Activated CD4-positive, alpha-beta T cell treated with anti-CD3 and anti-CD28 coated beads for 1 hour (primary cell): ENCODE measurements around the gene HMCN2.

Source experiments
- DNase-seq: peaks from one replicate; pipeline ENCODE4 v3.0.0-alpha.2; 2020

Gene HMCN2

GRCh38 chr9:130437011-130437789, 171.6 kb downstream of the HMCN2 start:
- DNase-seq, result no peak

- no peak for DNase-seq
These were observed 172.9 kb downstream of the HMCN2 start for GRCh38 chr9:130438382-130438981.

GRCh38 chr9:130441031-130441430, 175.5 kb downstream of the HMCN2 start:
- no peak for DNase-seq

- no peak for DNase-seq
These were observed 177.3 kb downstream of the HMCN2 start for GRCh38 chr9:130442746-130443455.

- DNase-seq, result no peak
These were observed 177.9 kb downstream of the HMCN2 start for GRCh38 chr9:130443456-130443801.

- no peak for DNase-seq
These were observed 178.4 kb downstream of the HMCN2 start for GRCh38 chr9:130443840-130444492.

- DNase-seq, result peak; percentile 15
These were observed 179.1 kb downstream of the HMCN2 start, which contains the start of gene ASS1 for GRCh38 chr9:130444565-130445221. Gene ASS1, plus strand, starts transcription at chr9:130444961. Its CDS starts 7,268 bp downstream, at chr9:130452229.

- no peak for DNase-seq
These were observed 179.9 kb downstream of the HMCN2 start for GRCh38 chr9:130445268-130445983.

- DNase-seq, result no peak
These were observed 180.7 kb downstream of the HMCN2 start for GRCh38 chr9:130446101-130446861.

- DNase-seq, result no peak
These were observed 181.7 kb downstream of the HMCN2 start for GRCh38 chr9:130447193-130447816.

GRCh38 chr9:130448035-130448624, 182.6 kb downstream of the HMCN2 start:
- no peak for DNase-seq

- DNase-seq, result no peak
These were observed 183.4 kb downstream of the HMCN2 start for GRCh38 chr9:130448771-130449603.

- DNase-seq, result no peak
These were observed 184.9 kb downstream of the HMCN2 start for GRCh38 chr9:130450344-130451003.

- DNase-seq, result no peak
These were observed 185.4 kb downstream of the HMCN2 start for GRCh38 chr9:130451004-130451390.

GRCh38 chr9:130451509-130452388, 186.2 kb downstream of the HMCN2 start:
- DNase-seq, result no peak

GRCh38 chr9:130452835-130453234, 187.3 kb downstream of the HMCN2 start:
- no peak for DNase-seq

- no peak for DNase-seq
These were observed 187.9 kb downstream of the HMCN2 start for GRCh38 chr9:130453487-130453886.
